HG02763 (cell line): ENCODE results near the gene UVRAG.
"Not testable (repeated sequence)": the region's sequence is repeated elsewhere in the genome, so short reads cannot be mapped to it uniquely, and the experiment has no call there.

Experiments
- ATAC-seq: cut with Tn5 transposase; IDR thresholded peaks from one replicate; pipeline ENCODE4 v1.9.1; 2021; ENCODE audit warnings: mild to moderate bottlenecking, moderate library complexity; ENCODE audit not compliant: unreplicated experiment

Gene UVRAG

DNA sequence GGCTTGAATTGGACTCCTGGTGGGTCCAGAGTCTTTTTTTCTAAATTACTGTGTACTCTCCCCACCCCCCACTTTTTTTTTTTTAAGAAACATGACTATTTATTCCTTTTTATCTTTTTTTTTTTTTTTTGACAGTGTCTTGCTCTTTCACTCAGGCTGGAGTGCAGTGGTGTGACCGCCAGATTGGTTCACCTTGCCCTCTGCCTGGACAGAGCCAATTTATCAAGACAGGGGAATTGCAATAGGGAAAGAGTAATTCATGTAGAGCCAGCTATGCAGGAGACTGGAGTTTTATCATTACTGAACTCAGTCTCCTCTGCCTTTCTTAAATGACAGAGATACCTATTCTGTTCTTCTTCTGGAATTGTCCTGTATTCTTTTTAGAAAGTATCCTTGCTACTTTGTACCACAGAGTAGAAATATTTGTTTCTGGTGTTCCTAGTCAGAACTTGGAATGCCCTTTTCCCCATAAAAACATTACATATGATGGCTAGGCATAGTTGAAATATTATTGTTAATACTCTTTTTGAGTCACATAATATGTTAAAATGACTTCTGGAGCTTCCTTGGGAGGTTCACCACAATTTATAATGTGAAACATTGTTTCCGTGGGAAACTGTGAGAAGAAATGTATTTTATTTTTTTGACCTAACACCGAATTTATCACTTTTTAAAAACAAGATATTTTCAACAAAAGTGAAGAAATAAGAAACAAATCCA is 95.6 kb downstream of the UVRAG start:
- no peak for ATAC-seq

DNA sequence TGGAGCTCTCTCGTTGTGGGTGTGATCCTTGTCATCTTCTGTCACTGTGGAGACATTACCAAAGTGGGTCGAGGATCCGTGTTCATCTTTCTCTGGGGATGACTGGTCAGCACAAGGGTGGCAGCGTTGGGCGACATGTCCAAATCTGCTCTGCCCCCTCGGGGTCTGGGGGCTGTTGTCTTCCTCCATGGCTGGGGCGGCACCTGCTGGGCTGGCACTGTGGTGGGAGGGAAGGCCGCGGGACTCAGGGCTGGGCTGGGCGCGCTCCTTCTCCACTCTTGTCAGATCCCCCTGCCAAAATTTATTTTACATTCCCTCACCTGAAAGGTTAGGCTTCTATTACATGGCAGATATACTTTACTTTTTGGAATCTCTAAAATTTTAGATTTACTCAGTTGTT is 96.4 kb downstream of the UVRAG start:
- ATAC-seq, result no peak

DNA sequence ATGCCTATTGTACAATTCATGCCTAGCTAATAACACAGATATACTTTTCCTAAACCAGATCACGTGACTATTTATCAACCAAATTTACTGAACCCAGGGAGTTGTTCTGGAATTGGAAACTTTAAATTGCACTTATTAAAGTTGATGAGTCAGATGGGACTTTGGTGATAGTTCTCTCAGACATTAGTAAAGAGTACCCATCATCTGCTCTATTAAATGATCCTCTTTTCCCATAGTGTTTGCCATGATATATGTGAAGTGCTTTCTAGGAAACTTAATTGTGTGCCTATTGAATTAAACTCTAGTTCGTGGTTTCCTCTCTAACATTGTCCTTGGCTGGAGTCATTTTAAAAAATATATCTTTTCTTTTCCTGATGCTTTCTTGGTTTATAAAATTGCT is 99.0 kb downstream of the UVRAG start:
- ATAC-seq, result no peak

DNA sequence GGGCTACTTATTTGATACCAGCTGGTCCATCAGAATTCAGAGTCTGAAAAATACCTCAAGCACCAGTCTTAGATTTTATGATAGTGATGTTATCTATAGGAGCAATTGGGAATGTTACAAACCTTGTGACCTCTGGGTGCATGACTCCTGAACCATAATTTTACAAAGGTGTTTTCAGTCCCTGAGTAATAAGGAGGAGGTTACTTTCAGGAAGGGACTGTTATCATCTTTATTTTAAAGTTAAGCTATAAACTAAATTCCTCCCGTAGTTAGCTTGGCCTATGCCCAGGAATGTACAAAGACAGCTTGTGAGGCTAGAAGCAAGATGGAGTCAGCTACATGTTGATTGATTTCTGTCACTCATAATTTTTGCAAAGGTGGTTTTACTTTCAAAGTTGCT is 101.9 kb downstream of the UVRAG start:
- ATAC-seq, result no peak

DNA sequence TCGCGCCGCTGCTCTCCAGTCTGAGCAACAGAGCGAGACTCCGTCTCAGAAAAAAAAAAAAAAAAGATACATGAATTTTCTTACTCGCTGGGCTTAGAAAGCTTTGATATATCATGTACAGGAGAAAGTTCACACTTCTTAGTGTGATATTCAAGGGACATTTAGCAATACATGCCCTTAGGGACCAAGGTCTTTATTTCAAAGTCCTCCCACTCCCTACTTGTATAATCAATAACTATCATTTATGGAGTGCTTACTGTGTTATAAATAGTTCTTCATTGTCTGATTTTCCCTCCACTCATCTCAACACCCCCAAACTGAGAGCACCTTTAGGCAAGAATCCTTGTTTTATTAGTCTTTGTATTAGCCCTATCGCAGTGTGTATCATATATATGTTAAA is 103.3 kb downstream of the UVRAG start:
- no peak for ATAC-seq

DNA sequence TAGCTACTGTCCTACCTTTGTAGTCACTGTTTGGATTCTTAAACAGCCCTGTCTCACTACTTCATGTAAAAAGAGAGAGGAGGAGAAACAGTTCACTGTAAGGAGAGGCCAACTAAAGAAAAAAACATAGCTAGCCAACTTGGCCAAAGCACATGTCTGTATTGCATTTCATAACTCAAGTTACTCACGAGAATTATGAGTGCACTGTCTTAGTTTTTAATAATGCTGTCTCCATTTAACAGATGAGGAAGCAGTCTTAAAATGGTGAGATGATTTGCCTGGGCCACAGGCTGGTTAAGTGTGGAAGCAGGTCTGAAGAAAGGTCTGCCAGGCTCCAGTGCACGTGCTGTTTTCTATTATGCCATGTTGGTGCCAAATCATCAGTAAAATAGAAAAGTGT is 104.5 kb downstream of the UVRAG start:
- no peak for ATAC-seq

DNA sequence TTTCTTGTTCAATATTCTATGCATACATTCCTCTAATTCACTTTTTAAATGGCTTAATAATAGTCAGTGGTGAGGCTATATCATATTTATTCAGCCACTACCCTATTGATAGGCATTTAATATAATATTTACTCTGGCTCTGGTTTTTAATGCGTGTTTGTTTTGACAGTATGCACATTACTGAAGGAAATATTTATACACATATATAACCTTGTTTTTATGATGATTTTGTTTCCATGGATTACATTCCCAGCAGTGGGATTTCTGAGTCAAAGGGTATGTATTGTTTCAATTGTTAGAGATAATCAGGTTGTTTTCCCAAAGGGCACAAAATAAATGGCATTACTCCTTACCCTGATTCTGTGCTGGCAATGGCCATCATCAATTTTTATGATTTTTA is 105.8 kb downstream of the UVRAG start:
- ATAC-seq, result no peak

DNA sequence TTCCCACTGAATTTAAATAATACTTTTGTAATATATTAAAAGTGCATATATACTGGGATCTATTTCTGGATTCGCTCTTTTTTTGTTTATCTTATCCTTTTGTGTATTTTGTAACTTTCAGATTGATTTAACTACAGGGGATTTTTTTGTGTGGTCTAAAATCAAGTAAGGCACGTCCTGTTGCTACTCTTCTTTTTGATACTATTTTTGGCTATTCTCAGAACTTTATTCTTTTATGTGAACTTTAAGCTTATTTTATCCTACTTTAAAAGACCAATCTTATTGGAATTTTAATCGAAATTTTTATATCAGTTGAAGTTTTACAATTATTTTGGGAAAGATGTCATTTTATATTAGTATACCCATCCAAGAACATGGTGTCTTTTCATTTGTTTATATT is 106.8 kb downstream of the UVRAG start:
- no peak for ATAC-seq

DNA sequence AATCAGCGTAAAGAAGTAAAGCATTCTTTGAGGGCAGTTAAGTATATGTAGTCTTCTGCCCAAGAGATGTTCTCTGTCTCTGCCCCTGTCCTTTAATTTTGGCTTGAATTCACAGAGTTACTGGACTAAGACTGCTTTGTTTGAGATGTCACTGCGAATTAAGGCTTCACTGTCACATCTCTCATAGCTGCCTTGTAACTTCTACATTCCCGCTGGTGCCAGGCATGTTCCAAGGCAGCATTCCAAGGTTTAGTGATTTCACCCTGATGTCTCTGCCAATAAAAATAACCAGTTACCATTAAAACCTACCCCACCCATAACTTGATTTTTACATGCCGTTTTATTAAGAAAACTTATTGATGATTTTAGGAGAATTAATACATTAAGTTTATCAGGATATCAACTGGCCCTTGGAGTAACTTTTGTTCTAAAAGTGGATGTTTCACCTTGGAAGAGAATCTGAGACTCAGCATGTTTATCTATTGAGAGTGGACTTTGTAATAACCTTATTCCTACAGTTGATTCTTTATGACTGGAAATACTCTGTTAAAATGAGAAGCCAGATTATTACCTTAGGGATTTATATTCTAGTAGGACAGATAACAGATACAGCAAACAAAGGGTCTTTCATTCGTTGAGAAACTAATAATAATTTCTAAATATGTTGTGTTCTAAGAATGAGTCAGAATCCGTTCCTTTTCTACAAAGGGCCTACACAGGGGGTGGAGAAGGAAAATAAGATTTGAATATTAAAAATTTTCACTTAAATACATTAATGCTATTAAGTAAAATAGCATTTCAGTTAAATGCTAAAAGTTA is 110.2 kb downstream of the UVRAG start:
- no peak for ATAC-seq

DNA sequence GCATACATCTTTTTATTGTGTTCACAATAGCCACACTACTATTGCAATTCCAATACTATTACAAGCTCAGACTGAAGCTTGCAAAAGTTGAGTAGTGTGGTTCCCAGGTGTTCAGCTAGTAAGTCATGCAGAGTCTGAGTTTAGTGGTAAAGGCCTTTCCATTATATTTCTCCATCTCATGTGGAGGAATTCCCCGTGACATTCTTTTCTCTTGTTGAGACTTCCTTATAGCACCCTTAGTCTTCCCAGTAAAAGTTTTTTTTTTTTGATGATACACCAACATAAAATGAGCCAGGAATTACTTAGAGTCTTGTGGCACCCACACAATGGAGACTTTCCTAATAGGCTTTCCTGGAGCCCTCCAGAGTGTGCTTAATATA is 110.8 kb downstream of the UVRAG start:
- no peak for ATAC-seq

DNA sequence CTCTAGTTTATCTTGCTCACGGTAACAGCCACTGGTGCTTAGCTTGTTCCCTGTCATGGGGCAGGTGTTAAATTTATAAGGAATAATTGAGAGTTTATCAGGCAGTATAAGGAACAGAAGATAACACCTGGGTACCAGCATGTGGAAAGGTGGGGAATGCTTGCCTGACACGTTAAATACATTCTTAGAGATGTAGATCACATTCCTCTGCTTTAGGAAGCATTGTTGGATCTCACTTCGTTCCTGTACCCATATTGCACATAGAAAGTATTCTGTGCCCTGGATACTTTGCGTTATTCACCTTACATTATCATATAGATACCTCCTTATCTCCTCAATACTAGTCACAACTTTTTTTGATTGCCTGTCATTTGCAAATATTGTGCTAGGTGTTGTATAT is 114.7 kb downstream of the UVRAG start:
- no peak for ATAC-seq

DNA sequence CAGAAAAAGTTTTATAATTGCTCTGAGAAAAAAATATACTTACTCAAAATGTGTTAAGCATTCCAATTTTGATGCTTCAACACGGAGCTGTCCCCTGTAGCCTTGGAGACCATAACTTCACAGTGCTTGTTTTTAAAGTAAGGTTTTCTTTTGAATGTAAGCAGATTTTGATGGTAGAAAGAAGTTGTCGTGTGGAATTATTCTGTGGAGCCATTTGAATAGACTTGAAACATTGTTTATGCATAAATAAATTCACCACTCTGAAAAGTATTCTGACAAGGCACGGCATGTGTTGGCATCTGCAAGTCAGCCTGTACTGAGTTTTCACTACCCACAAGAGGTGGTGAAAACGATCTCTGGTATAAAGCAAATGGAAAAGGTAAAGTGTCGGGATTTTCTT is 115.5 kb downstream of the UVRAG start:
- no peak for ATAC-seq

DNA sequence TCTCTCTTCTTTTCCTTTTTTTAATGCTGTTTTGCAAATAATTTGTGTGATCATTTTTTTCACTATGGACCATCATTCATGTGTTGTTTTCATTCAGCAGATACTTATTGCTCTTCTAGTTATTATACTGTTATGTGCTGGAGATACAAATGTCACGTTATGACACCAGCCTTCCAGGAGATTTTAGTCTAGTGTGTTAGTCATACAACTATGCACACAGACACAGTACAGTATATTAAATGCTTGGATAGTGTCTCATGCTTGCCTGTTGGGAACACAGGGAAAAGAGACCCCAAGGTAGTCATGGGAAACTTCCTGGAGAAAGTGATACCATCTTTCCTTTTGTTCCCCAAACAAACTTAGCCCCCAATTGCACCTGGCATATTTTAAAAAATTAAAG is 116.1 kb downstream of the UVRAG start:
- no peak for ATAC-seq

DNA sequence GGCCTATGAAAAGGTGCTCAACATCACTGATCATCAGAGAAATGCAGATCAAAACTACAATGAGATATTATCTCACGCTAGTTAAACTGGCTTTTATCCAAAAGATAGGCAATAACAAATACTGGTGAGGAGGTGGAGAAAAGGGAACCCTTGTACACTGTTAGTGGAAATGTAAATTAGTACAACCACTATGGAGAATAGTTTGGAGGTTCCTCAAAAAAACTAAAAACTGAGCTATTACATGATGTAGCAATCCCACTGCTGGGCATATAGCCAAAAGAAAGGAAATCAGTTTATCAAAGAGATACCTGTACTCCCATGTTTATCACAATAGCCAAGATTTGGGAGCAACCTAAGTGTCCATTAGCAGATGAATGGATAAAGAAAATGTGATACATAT is 118.7 kb downstream of the UVRAG start:
- not testable (repeated sequence) for ATAC-seq

DNA sequence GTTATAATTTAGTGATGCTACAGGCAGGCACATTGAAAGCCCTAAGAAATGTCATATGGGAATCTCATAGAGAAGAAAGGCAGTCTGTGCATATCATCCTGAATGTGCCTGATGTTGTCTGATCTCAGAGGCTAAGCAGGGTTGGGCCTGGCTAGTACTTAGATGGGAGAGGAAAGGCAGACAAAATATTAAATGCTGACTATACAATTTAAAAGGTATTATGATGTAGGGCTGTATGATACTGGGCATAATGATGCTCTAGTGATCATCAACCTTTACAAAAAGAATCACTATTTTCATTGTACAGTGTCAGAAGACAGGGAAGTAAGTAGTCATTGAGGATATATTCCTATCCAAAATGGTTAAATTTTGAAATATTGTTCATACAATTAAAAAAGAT is 119.8 kb downstream of the UVRAG start:
- ATAC-seq, result no peak

DNA sequence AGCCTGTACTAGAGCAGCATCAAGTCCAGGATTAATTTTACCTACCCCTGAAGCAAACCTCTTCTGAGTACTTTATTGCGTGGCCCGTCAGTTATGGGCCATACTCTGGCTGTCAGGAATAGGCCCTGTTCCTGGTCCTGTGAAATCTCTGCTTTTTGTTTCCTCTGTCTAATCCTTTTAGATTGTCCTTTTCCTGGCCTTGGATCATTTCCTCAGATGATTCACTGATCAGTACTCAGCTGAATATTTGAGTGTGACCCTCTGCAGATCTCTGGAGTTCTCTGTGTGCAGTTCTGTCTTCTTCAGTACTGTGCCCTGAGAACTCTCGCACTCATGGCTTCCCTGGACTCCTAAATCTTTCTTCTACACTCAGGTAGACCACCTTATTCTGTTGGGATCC is 123.5 kb downstream of the UVRAG start:
- no peak for ATAC-seq

DNA sequence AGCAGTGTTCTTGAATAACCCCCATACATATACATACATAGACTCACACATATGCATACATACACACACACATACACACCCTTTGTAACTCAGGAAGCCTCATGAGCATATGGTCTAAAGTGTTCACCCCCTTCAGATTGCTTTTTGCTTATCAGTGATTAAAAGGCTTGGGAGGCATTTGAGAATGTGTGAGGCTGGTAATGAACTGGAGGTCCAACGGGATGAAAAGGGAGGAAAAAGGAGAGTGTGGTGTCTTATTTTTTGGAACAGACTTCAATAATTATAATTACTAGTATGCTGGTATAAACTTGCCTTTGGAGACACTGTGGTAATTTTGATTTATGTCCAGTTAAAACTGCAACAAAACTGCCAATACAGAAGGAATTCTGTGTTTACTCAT is 124.5 kb downstream of the UVRAG start:
- ATAC-seq, result no peak

DNA sequence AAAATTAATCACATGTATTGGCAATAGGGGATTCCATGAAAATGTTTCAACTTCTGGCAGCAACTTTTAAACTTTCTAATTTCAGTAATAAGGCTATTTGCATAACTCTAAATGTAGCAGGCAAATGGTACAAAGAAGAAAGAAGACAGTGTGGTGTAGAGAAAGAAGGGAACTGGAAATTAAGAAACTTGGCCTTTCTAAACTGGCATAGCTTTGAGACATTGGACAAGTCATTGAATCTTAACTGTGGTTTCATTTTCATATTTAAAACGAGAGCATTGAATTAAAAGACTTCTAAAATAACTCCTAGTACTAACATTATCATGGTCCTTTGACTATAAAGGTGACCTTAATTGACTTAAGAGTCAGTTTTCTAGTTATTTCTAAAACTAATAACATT is 125.0 kb downstream of the UVRAG start:
- ATAC-seq, result no peak

DNA sequence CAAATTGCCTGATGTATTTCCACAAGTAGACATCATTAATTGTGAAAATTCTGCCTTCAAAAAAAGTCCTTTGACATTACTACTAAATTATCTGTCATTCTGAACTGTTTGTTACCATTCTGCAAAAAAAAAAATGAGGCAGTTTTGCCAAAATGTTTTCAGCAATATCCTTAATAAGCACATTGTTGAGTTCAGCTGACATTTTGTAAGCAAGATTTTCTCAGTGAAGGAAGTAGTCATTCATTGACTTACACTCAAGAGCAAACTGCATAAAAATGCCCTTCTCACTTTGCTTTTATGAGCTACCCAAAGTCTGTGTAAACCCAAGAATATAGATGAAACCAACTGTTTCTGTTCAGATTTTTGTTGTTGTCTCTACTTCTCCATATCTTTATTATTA is 125.9 kb downstream of the UVRAG start:
- ATAC-seq, result no peak

DNA sequence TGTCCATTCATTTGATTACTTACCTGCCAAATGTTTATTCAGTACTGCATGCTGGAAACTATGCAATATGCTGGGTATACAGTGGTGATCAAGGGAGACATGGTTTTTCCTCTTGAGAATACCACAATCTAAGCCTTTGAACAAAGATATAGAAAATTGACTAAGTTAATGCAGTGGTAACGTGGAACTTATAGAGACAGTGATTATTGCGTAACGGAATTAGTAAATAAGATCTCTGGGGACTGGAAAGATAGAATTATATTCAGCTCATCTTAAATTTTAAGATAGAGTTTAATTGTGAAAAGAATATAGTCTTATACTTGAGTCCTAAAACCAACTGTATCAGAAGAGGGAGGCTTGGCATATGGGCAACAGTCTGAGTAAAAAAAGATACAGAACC is 129.5 kb downstream of the UVRAG start:
- no peak for ATAC-seq

DNA sequence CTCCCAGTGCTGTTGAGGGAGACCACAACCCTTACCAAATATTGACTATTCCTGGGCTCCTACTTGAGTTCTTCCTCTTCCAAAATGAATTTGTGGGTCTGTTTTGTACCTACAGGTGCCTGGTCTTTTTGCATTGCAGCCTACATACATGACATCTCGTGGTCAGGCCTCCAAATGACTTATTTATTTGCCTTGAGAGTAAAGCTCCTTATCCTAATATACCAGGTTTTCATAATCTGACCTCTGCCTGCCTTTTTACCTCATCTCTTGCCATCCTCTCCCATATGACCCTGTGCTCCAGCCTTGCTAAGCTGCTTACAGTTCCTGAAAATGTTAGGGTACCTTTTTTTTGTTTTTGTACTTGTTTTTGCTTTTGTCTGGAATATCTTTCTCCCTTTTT is 130.4 kb downstream of the UVRAG start:
- no peak for ATAC-seq

DNA sequence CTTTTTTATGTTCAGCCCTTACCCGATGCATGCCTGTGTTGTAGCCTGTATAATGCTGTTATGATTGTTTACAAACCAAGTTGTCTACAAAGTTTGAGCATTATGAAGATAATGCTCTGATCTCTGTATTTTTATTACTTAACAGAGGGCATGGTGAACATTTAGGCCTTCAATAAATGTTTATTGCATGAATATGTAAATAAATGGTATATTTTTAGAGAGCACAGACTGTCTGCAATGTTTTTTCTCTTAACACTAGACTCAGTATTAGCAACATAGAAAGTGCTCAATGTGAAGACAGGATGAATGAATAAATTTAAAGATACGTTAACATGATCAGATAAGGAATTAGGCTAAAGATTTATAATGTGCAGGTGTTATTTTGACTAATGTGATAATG is 130.9 kb downstream of the UVRAG start:
- no peak for ATAC-seq
